B cell (primary cell): Measurements from ENCODE around the gene GEMIN4. TPM values are rescaled to one million over a fixed set of nuclear protein-coding genes. Genes with fewer than 3 reads are reported as not detected.

ENCODE experiments used
- ATAC-seq: fragments of 200-7000 bp; cut with Tn5 transposase; one replicate; pipeline ENCODE4 v1.10.0; 2021; ENCODE audit warnings: low read depth, mild to moderate bottlenecking, moderate number of reproducible peaks, moderate library complexity
- CTCF ChIA-PET: fragments of 350-600 bp; sonication (Branson Sonifier 250); formaldehyde crosslinking; loops from one replicate; lab custom pipeline; 2021; ENCODE audit warnings: antibody characterized with exemption, inconsistent platforms; lab: Charles Lee
- POLR2A ChIA-PET: fragments of 350-600 bp; sonication (Branson Sonifier 250); formaldehyde crosslinking; loops from one replicate; lab custom pipeline; 2021; ENCODE audit warnings: antibody characterized with exemption; lab: Charles Lee
- DNase-seq: peaks from one replicate; pipeline ENCODE4 v3.0.0; 2013
- H2AFZ ChIP-seq: 2 replicates; pipeline ENCODE4 v1.6.1; 2012; ENCODE audit warnings: mild to moderate bottlenecking, low read depth, low read length; ENCODE audit not compliant: insufficient read depth, poor library complexity, severe bottlenecking
- H3K27ac ChIP-seq, 2 donors: 1 replicate in 1 of 2; 2 replicates in 1 of 2; pipeline ENCODE4 v1.5.1; 2012 to 2013; ENCODE audit warnings: low read length in 2 of 2, mild to moderate bottlenecking in 2 of 2, moderate library complexity in 1 of 2
- H3K27me3 ChIP-seq, 4 experiments: fragments of 200-600 bp in 1 of 4; sonication (generic) in 1 of 4; replicated peaks in 1 of 4; 1 replicate in 2 of 4; 2 replicates in 2 of 4; pipeline versions ENCODE4 v1.6.1 to v1.7.0; 2013 to 2016; ENCODE audit warnings: low read length in 3 of 4, mild to moderate bottlenecking in 2 of 4, mixed read lengths in 1 of 4, moderate library complexity in 1 of 4; ENCODE audit not compliant: insufficient read depth in 4 of 4, control insufficient read depth in 3 of 4; ENCODE audit errors: control extremely low read depth in 1 of 4
- H3K36me3 ChIP-seq, 2 experiments: replicated peaks in 1 of 2; 1 replicate in 1 of 2; 2 replicates in 1 of 2; pipeline versions ENCODE4 v1.6.1 to v1.7.1; 2013; ENCODE audit warnings: low read length in 1 of 2; ENCODE audit not compliant: insufficient read depth in 2 of 2, control insufficient read depth in 1 of 2; ENCODE audit errors: control extremely low read depth in 1 of 2, extremely low read depth in 1 of 2
- H3K4me1 ChIP-seq, 2 donors: fragments of 200-600 bp in 1 of 2; sonication (generic) in 1 of 2; 1 replicate in 1 of 2; 2 replicates in 1 of 2; pipeline versions ENCODE4 v1.5.1 to v1.6.1; 2013 to 2017; ENCODE audit warnings: low read length in 2 of 2; ENCODE audit not compliant: control insufficient read depth in 2 of 2, insufficient read depth in 2 of 2
- H3K4me2 ChIP-seq: replicated peaks from 2 replicates; pipeline ENCODE3; 2012; ENCODE audit warnings: mild to moderate bottlenecking, low read depth, low read length; ENCODE audit not compliant: poor library complexity, severe bottlenecking
- H3K4me3 ChIP-seq, 5 experiments: fragments of 200-600 bp in 1 of 5; sonication (generic) in 1 of 5; 1 replicate in 3 of 5; 2 replicates in 2 of 5; pipeline versions ENCODE4 v1.5.1 to v1.7.0; 2011 to 2016; ENCODE audit warnings: low read length in 4 of 5, mild to moderate bottlenecking in 4 of 5, low read depth in 2 of 5, control low read depth in 1 of 5, moderate library complexity in 1 of 5; ENCODE audit not compliant: insufficient read depth in 1 of 5; ENCODE audit errors: control extremely low read depth in 1 of 5, extremely low read depth in 1 of 5
- H3K79me2 ChIP-seq: fragments of 200-600 bp; sonication (generic); one replicate; pipeline ENCODE4 v1.6.0; 2016; ENCODE audit warnings: low read length; ENCODE audit not compliant: control insufficient read depth, insufficient read depth
- H3K9ac ChIP-seq: fragments of 200-600 bp; sonication (generic); 2 replicates; pipeline ENCODE4 v1.6.1; 2017; ENCODE audit warnings: mild to moderate bottlenecking, low read length, moderate library complexity
- H3K9me3 ChIP-seq, 3 donors: one replicate each; pipeline versions ENCODE4 v1.6.1 to v1.7.1; 2013; ENCODE audit warnings: low read length in 2 of 3; ENCODE audit not compliant: control insufficient read depth in 2 of 3, insufficient read depth in 1 of 3; ENCODE audit errors: control extremely low read depth in 1 of 3
- H4K20me1 ChIP-seq: 2 replicates; pipeline ENCODE4 v1.6.0; 2012; ENCODE audit warnings: mild to moderate bottlenecking, low read length; ENCODE audit not compliant: insufficient read depth, control insufficient read depth, poor library complexity, severe bottlenecking
- H3K27ac Mint-ChIP-seq: one replicate; pipeline ENCODE4 v1.8.0; 2021; ENCODE audit warnings: mixed read lengths
- H3K27me3 Mint-ChIP-seq: one replicate; pipeline ENCODE4 v1.8.0; 2021; ENCODE audit warnings: mixed read lengths
- H3K4me1 Mint-ChIP-seq: one replicate; pipeline ENCODE4 v1.8.0; 2021; ENCODE audit warnings: mixed read lengths
- H3K4me3 Mint-ChIP-seq: one replicate; pipeline ENCODE4 v1.8.0; 2021; ENCODE audit warnings: mixed read lengths
- H3K9me3 Mint-ChIP-seq: one replicate; pipeline ENCODE4 v1.8.0; 2022; ENCODE audit warnings: mixed read lengths; ENCODE audit not compliant: insufficient read depth
- EZH2 ChIP-seq: IDR thresholded peaks from 2 replicates; pipeline ENCODE4 v1.6.1; 2012; ENCODE audit warnings: borderline replicate concordance, low read depth, mild to moderate bottlenecking, moderate library complexity, low read length; ENCODE audit not compliant: insufficient read depth, poor library complexity, severe bottlenecking
- WGBS: methylation state at CpG from one replicate; pipeline ENCODE4 v1.1.5; 2013; ENCODE audit warnings: missing lambda C conversion rate; ENCODE audit not compliant: insufficient coverage; 5-methylcytosine and 5-hydroxymethylcytosine counted together
- intact Hi-C: fragments of 100-400 bp; cut with micrococcal nuclease; formaldehyde crosslinking; loops from one replicate; pipeline ENCODE4 v1.10.0; 2022
- polyA plus RNA-seq: library from polyadenylated mRNA; depleted of rRNA; stranded (reverse); fragments of >200 nt; gene quantifications from 2 replicates; pipeline ENCODE4 v1.2.3, GENCODE V29; 2012
- total RNA-seq, 2 donors: library from RNA; stranded (reverse); fragments of 120-200 nt in 1 of 2; gene quantifications; 1 replicate in 1 of 2; 2 replicates in 1 of 2; pipeline versions ENCODE4 v1.2.3 to v1.2.4, GENCODE V29; 2013 to 2022
- TF ChIP-seq, protein P1 (sequence below): fragments of 200-600 bp; IDR thresholded peaks from one replicate; pipeline ENCODE4 v1.8.0; 2022; ENCODE audit warnings: antibody characterized with exemption, mild to moderate bottlenecking

The GEMIN4 gene
- total and polyA plus RNA-seq, 2 donors (not counting 1 experiment from before 2014, with no cell fraction given) = 25.6 to 26.1 TPM

DNA sequence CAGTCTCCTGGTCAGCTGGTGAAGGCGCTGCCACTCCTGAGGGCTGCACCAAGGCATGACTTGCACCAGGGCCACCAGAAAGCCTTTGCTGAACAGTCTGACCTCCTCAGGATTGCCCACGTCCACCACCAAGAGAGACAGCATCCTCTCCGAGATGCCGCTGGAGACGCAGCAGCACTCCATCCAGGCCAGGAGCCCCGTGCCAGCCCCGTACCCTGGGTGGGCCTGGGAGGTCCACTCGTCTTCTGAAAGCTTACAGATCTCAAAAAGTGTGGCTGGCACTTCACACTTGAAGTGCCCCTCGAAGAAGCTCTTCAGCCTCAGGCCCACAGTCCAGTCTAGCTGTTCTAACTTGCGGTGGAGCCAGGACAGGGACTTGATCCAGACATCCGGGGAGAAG lies 6.7 kb downstream of the GEMIN4 start:
- POLR2A ChIA-PET = no interaction called here
- TF ChIP-seq, protein P1, sequence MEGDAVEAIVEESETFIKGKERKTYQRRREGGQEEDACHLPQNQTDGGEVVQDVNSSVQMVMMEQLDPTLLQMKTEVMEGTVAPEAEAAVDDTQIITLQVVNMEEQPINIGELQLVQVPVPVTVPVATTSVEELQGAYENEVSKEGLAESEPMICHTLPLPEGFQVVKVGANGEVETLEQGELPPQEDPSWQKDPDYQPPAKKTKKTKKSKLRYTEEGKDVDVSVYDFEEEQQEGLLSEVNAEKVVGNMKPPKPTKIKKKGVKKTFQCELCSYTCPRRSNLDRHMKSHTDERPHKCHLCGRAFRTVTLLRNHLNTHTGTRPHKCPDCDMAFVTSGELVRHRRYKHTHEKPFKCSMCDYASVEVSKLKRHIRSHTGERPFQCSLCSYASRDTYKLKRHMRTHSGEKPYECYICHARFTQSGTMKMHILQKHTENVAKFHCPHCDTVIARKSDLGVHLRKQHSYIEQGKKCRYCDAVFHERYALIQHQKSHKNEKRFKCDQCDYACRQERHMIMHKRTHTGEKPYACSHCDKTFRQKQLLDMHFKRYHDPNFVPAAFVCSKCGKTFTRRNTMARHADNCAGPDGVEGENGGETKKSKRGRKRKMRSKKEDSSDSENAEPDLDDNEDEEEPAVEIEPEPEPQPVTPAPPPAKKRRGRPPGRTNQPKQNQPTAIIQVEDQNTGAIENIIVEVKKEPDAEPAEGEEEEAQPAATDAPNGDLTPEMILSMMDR = no peak
- no peak for TF ChIP-seq EZH2
- 99% methylated on average over 11 of the region's 11 CpGs for WGBS
- CTCF ChIA-PET = no interaction called here
- Mint-ChIP-seq H3K4me3 (no peak overlapping the region), H3K9me3 (no peaks in the 10 kb centered on the region), H3K4me1 (peaks cover 27% of the 10 kb centered on the region), H3K27ac (no peak overlapping the region), H3K27me3 (no peaks in the 10 kb centered on the region)
- Histone ChIP-seq H3K36me3 (peaks cover 0 to 46% of the 10 kb centered on the region in 2 experiments), H3K27ac (no peak overlapping the region), H3K27me3 (no peaks in the 10 kb centered on the region), H3K4me1 (peaks cover 14 to 16% of the 10 kb centered on the region in 2 donors), H3K4me3 (no peak overlapping the region), H3K79me2 (peaks cover 24% of the 10 kb centered on the region), H4K20me1 (peaks cover 27% of the 10 kb centered on the region), H3K9ac (no peak overlapping the region), H2AFZ (no peak overlapping the region), H3K9me3 (no peaks in the 10 kb centered on the region), H3K4me2 (no peak overlapping the region)
- intact Hi-C loops = no loop called here
- ATAC-seq (no peak), DNase-seq (no peak)

DNA sequence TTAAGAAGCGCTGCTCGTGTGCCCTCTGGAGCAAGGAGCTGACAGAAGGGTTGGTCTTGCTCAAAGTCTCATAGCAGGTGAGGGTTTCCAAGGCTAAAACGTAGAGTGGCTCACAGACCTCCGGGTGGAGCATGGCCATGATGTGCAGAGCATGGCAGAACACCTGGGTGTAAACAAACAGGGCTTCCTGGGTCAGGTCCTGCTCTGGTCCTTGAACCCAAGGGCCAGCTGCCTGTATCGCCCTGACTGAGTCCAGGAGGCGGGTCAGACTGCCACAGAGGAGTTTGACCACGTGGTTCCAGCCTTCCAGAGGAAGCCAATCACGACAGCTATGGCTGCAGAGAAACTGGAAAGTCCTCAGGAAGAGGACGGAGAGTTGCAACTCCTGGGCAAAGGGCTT lies 7.1 kb downstream of the GEMIN4 start:
- Histone ChIP-seq H4K20me1 (peaks cover 24% of the 10 kb centered on the region), H3K36me3 (peaks cover 0 to 46% of the 10 kb centered on the region in 2 experiments), H3K79me2 (peaks cover 19% of the 10 kb centered on the region), H3K4me3 (no peak overlapping the region), H3K4me1 (peaks cover 14 to 17% of the 10 kb centered on the region in 2 donors), H3K27ac (no peak overlapping the region), H3K9ac (no peak overlapping the region), H2AFZ (no peak overlapping the region), H3K27me3 (no peaks in the 10 kb centered on the region), H3K4me2 (no peak overlapping the region), H3K9me3 (no peaks in the 10 kb centered on the region)
- H3K4me1 Mint-ChIP-seq = peaks cover 26% of the 10 kb centered on the region
- TF ChIP-seq, protein P1 = no peak
- TF ChIP-seq EZH2 = no peak
- CTCF ChIA-PET = no interaction called here
- ATAC-seq (no peak), DNase-seq (no peak)
- no peak overlapping the region for H3K4me3 Mint-ChIP-seq
- no peak overlapping the region for H3K27ac Mint-ChIP-seq
- 88% methylated on average over 9 of the region's 9 CpGs for WGBS
- no peaks in the 10 kb centered on the region for H3K27me3 Mint-ChIP-seq
- POLR2A ChIA-PET = no interaction called here
- no peaks in the 10 kb centered on the region for H3K9me3 Mint-ChIP-seq
- intact Hi-C loops = no loop called here
